Renal cortical epithelial cell (primary cell): ENCODE results near the gene METTL9. TPM values are rescaled to one million over a fixed set of nuclear protein-coding genes. Genes with fewer than 3 reads are reported as not detected.
A peak's percentile ranks its signal among the peaks of the same experiment; 100 is the strongest.
"Not testable (repeated sequence)": the region's sequence is repeated elsewhere in the genome, so short reads cannot be mapped to it uniquely, and the experiment has no call there.

ENCODE experiments used
- DNase-seq: peaks from one replicate; pipeline ENCODE4 v3.0.0-alpha.2; 2011; ENCODE audit warnings: low read depth
- total RNA-seq: library from RNA; depleted of rRNA; stranded (reverse); fragments of >200 nt; gene quantifications from 2 replicates; pipeline ENCODE4 v1.2.3, GENCODE V29; 2014

Gene METTL9
- total RNA-seq, 1 donor from 2014 or later, result 204 TPM

DNA sequence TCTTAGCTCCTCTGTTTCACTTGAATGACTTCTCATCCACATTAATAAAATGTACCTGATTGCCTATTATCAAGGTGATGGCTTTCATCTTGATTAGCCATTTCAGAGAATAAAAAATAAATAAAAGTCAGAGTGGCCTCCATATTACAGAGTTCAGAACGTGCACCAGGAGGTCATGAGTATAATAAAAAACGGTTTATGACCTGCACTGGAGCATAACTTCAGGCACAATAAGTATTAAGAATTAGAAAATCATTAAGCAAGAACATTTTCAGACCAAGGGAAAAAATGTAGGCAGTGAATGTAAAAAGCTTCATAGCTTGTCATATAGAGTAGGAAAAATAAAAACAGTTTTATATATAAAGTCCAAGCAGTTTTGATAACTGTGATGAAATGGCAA, 11.4 kb downstream of the METTL9 start:
- DNase-seq, result peak; percentile 68

DNA sequence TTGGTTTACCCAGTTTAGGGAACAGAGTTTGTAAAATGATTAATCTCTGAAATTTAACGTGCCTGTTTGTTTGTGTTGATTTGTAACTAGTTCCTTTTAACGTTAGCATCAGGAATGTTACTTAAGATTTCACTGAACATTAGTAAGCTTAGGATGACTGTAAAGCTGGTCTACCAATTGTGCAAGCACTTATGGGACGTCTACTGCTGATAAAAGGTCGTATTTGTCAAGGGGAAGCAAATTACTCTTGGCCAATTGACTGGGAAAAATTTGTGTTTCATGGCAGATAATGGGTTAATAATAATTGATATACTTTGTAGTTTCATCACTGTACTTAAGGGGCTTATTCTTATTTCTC, 11.8 kb downstream of the METTL9 start:
- peak; percentile 90 for DNase-seq

DNA sequence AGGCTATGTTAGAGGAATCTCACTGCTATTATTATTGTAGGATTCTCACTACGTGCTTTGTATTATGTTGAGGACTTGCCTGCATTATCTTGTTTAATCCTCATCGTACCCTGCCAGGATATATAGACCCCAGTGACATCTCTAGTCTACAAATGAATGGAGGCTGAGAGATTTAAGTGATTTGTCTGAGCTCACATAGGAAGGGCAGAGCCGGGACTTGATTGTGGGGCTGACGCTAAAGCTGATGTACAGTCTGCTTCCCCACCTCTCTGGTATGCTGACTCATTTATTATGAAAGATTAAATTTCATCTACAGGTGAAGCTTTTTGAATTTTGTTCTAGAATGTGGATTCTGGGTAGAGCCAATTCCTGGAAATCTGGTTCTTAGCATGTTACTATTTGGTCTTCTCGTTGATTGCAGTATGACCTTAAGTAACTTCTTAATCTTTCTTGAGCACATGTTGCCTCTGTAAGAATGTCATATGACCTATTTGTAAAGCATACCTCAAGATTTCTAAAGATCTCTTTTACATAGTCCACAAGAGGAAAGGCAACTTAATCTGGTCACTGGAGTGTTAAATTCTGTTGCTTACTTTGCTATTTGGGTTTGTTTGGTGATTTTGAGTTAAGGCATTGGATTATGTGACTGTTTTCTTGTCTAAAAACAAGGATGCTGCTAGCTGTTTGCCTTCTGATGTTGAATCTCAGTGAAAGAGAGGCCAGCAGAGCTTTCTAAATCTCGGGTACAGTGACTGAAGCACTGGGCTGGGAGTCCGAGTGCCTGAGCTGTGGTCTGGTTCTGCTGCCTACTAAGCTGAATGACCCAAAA, 12.4 kb downstream of the METTL9 start:
- DNase-seq, result peak; percentile 69

DNA sequence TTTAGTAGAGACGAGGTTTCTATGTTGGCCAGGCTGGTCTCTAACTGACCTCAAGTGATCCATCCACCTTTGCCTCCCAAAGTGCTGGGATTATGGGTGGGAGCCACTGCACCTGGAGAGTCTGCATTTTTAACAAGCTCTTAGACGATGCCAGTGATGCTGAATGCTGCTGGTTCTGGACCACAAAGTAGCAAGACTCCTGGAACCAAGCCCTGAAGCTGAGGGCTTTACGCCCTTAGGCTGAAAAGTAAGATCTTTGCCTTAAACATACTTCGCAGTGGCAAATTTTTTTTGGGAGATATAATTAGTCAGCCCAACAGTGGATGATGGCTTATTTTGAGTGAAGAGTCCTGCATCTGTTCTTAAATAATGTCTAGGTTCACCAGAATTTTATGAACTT, 14.0 kb downstream of the METTL9 start:
- DNase-seq, result no peak

DNA sequence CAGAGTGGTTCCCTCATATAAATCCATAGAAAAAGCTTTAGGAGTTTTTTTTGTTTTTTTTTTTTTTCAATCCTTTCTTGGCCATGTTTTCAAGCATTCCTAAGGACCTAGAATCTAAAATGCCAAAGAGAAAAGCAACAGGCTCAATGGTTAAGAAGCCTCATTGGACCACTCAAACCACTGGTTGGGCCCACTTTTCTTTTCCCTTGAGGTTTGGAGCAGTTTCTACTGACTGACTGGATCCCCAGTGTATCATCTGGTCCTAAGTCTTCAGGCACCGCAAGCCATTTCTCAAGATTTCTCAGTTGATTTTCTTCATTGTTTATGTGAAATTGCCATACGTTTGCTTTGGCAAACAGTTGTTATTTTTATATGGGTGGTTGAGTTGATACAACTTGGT, 14.4 kb downstream of the METTL9 start:
- no peak for DNase-seq

DNA sequence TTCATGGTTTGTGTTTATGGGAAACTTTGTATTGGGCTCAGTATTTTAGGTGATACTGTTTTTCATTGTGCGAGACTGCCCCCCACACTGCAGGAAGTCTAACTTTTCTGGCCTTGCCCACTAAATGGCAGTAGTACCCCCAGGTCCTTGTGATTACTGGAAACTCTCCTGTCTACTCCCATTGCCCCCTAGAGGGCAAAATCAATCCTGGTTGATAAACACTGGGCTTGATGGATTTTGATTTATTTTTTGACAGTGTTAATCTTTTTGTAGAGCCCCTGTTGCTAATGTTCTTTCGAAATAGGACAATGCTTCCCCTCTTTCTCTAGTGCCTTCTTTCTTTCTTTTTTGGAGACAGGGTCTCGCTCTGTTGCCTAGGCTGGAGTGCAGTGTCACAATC, 15.5 kb downstream of the METTL9 start:
- DNase-seq, result no peak

DNA sequence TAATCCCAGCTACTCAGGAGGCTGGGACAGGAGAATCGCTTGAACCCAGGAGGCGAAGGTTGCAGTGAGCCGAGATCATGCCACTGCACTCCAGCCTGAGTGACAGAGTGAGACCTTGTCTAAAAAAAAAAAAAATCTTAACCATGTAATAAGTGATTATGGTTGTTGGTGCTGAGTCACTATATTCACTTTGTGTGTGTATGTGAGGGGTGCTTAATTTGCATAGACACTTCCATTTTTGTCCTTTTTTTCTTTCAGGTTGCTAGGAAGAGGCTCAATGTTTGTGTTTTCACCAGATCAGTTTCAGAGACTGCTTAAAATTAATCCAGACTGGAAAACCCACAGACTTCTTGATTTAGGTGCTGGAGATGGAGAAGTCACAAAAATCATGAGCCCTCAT, 18.2 kb downstream of the METTL9 start:
- DNase-seq, result peak; percentile 62

DNA sequence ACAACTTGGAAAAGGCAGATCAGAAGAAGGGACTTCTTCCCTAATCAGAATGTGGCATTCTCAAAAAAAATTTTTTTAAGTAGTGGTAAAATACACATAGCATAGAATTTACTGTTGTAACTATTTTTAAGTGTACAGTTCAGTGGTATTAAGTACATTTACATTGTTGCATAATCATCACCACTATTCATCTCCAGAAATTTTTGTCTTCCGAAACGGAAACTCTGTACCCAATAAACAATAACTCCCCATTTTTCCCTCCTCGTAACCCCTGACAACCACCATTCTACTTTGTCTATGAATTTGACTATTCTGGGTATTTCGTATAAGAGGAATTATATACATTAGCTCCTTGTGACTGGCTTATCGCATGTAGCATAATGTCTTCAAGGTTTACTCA, 18.9 kb downstream of the METTL9 start:
- DNase-seq, result no peak

DNA sequence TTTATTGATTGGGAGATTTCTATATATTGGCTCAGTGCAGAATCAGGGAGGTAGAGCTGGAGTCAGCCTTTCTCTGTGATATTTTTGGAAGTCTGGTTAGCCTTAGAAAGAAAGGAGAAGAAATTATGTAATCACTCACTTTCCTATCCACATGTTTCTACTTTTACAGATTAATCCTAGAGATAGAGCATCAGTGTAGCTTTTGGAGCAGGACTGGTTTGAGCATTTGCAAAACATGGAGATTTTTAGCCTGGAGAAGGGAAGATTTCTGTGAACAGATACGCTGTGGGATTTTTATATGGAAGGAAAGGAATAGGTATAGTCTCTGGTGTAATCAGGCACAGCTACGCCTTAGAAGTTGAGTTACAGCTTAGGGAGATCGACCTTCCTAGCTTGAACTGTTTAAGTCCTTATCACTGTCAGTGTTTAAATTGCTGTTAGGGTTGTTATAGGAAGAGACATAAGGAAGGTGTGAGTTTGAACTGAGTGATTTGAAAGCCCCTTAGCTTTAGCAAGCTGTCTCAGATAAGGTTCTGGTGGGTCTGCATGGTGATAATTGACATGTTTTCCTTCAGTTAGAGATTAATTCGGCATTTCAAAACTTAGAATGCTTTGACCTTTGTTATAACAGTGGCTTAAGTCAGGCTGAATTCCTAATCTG, 20.5 kb downstream of the METTL9 start:
- no peak for DNase-seq

DNA sequence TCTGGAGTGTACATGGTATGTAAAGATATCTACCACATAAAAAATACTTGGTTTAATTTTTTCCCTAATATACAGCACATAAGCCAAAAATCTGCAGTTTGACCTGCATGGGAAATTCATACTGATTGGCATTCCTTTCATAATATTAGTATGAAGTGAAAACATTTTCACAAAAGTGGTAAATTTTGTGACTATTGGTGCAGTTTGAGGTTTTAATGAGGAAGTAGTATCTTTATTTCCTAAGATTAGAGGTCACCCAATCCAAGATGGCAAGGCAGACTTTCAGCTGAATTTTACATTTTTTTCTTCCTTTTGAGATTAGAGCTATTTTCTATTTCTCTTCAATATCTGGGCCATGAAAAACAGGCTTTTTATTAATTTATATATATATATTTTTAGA, 21.2 kb downstream of the METTL9 start:
- DNase-seq, result no peak

DNA sequence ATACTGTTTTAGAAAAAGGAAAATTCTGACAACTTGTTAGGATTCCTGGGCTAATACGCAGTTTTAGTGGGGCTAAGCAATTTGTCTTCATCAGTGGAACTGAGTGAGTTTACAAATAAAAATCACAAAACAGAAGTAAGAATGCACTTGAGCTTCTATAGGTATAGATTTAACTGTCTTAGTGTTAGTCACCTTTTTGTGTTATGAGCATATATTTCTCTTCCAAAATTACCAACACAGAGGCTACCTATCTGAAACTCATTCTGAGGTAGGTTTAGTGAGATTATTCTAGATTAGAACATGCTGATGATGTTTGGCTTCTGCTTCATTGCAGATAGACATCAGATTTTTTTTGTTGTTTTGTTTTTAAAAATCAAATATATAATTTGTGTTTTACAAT, 23.2 kb downstream of the METTL9 start:
- DNase-seq, result no peak

DNA sequence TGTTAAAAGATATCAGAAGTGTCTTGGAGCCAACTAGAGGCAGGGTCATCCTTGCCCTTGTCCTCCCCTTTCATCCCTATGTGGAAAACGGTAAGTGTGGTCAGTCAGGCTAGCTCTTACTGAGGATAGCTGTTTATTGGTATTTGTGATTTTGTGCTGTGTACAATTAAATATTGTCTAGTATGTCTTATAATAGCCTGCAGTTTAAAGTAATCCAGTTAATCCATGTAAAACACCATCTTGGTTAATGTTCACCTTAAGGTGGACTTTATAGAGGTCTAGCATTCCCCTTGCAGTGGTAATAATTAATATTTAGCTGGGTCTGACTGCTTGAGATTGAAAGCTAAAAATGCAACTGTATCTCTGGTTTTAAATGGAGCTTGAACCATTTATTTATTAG, 25.6 kb downstream of the METTL9 start:
- peak; percentile 89 for DNase-seq

DNA sequence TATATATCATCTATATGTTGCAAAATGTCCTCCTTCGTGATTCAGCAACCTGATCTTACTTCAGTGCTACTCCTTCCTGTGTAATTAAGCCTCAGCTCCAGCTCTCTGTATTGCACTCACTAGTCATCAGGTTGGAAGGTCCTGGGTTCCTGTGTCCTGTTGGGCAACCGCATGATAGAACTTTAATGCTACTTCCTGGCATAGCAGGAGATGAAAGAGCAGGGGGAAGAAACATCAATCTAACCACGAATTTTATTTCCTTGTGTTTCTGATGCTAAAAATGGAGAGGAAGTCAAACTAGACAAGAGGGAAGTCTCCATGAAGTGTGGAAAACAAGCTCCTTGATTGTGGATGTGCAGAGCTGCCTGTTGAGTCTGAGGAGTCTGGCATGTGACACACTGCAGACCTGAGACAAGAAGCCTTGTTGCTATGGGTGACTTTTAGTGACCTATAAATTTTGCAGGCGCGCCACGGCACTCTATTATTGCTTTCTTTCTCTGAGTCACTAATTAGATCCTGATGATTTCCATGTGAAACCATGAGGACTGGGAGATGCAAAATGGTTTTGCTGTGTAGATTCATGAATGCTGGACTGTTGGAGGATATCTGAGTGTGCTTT, 27.4 kb downstream of the METTL9 start:
- peak; percentile 91 for DNase-seq

DNA sequence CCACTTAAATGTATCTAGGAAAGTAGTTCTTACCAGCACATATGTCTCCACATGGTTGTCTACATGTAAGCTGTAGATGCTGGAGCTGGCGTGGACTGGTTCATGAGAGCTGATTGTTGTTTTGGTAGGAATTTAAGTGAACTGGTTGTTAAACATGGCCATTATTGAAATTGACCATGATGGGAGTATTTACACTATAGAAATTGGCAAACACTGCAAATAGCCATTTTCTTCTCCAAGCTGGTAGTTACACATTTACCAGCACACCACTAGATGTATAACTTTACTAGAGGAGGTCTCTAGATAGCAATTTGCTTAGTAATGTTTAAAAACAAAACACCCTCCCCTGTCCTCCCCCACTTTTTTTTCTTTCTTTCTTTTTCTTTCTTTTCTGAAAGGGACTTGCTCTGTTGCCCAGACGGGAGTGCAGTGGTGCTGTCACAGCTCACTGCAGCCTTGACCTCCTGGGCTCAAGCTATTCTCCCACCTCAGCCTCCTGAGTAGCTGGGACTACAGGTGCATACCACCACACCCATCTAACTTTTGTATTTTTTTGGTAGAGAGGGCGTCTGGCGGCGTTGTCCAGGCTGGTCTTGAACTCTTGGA, 28.8 kb downstream of the METTL9 start:
- peak; percentile 70 for DNase-seq

DNA sequence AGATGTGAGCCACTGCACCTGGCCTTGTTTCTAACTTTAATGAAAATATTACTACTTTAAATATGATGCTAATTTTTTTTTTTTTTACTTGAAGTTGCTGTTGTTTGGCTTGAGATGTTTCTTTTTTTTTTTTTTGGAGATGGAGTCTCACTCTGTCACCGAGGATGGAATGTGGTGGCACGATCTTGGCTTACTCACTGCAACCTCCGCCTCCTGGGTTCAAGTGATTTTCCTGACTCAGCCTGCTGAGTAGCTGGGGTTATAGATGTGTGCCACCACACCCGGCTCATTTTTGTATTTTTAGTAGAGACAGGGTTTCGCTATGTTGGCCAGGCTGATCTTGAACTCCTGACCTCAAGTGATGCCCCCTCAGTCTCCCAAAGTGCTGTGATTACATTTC, 29.4 kb downstream of the METTL9 start:
- no peak for DNase-seq

DNA sequence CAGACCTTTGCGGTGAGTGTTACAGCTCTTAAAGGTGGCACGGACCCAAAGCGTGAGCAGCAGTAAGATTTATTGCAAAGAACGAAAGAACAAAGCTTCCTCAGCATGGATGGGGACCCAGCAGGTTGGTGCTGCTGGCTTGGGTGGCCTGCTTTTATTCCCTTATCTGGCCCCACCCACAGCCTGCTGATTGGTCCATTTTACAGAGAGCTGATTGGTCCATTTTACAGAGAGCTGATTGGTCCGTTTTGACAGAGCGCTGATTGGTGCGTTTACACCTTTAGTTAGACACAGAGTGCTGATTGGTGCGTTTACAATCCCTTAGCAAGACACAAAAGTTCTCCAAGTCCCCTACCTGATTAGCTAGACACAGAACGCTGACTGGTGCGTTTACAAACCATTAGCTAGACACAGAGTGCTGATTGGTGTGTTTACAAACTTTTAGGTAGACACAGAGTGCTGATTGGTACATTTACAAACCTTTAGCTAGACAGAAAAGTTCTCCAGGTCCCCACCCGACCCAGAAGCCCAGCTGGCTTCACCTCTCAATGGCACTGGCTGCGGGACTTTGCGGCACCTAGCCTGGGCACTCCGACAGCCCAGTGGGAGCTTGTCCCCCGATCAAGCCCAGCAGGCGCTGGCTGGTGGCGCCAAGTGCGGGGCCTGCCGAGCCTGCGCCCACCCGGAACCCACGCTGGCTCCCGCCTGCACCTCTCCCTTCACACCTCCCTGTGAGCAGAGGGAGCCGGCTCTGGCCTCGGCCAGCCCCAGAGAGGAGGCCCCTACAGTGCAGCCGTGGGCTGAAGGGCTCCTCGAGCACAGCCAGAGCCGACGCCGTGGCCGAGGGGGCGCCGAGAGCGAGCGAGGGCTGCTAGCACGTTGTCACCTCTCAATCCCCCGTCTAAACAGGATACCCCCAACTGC, 30.5 kb downstream of the METTL9 start:
- DNase-seq, result not testable (repeated sequence)

DNA sequence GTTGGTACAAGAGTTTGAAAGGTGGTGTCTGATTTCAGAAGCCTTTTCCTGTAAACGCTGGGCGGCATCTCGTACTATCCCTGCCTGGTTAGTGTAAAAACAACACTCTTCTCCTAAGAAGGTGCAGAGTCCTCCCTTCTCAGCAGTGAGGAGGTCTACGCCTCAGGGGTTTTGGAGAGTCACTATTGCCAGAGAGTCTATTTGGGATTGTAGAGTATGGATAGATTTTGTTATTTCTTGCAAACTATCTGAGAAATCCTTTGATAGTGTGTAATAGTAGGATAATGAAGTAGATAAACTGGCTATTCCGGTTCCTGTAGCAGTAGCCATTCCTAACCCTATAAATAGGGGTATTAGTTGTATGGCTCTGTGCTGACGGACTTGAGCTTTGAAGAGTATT, 31.5 kb downstream of the METTL9 start:
- DNase-seq, result not testable (repeated sequence)

DNA sequence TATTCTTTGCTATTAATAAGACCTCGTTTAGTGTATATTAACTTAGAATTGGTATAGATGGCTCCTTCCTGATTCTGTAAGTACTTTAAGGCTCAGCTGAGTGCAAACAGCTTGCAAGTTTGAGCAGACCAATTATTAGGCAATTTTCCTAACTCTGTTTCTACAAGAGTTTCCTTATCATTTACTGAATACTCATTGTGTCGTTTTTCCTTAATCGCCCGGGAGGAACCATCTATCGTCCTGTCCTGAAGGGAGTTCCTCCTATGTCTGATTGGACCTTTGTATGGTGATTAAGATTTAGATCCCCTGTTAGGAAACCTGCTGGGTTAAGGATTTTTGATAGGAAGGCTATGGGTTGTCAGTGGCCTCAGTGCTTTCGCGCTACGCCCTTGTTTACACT, 32.0 kb downstream of the METTL9 start:
- DNase-seq, result not testable (repeated sequence)

DNA sequence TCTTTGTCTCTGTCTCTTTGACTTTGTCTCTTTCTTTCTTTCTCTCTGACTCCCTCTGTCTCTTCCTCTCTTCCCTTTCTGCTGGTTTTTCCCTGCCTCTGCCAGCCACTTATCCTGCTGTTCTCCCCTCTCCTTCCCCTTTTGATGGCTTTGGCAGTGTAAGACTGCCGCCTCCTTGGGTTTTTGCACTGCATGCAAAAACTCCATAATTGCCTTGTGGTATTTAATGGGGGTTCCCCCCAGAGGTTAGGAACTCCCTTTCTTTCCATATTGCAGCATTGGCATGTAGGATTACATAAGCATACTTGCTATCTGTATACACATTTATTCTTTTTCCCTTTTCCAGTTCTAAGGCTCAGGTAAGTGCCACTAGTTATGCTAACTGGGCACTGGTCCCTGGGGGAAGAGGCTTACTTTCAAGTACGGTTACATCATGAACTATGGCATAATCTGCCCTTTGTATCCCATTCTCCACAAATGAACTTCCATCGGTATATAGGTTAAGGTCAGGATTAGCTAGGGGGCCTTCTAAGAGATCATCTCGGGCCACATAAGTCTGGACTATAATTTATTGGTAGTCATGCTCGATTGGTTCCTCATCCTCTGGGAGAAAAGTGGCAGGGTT, 32.7 kb downstream of the METTL9 start:
- not testable (repeated sequence) for DNase-seq

DNA sequence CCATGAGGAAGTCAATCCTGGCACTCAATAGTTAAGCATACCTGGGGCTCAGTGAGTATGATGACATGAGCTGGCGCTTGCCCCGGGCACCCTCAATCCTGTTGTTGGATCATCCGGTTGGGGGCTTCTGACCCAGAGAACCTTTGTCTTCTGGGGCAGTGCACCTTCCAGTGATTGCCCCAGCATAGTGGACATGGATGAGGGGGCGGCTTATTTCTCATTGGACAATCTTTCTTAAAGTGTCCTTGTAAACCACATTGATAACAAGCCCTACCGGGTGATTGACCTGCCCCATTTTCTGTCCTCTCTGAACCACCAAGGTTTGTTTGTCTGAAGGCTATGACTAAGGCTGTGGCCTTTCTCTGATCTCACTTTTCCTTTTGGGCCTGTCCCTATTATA, 34.8 kb downstream of the METTL9 start:
- no peak for DNase-seq

DNA sequence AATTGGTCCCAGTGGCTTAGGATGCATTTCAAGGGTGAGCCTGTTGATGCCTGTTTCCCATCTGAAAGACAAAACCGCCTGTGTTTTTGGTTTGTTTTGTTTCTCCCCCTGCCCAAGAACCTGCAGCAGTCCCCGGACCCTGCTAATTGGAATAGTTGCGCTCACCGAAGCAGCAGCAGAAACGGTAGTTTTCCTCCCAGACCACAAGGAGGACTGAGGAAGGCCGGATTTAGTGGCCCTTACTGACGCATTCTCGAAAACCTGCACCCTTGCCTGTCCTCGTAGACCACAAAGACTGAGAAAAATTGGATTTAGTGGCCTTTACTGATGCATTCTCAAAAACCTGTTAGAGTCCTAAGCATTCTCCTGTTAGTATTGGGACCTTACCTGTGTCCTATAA, 36.3 kb downstream of the METTL9 start:
- not testable (repeated sequence) for DNase-seq
